Left ventricle myocardium superior (tissue), 1 donor: ENCODE measurements around the gene BIN1. TPM values are rescaled to one million over a fixed set of nuclear protein-coding genes. Genes with fewer than 3 reads are reported as not detected.

Experiments
- ATAC-seq: fragments of 200-7000 bp; cut with Tn5 transposase; one replicate; pipeline ENCODE4 v1.9.1; 2020; ENCODE audit warnings: mild to moderate bottlenecking, moderate library complexity
- DNase-seq: peaks from one replicate; pipeline ENCODE4 v3.0.0-alpha.2; 2020
- intact Hi-C: fragments of 100-400 bp; cut with micrococcal nuclease; formaldehyde crosslinking; loops from one replicate; pipeline ENCODE4 v1.11.0; 2022
- total RNA-seq: library from RNA; stranded (reverse); fragmentation: NEBNext Ultra II Directional; extraction: Animal tissue kit (Norgen Biotek cat#: 25700); gene quantifications from one replicate; pipeline ENCODE4 v1.2.1, GENCODE V29; 2021
- donor health status: DM: no; HTN: yes; CAD: no; lungs with severe emphysema.

BIN1 gene
- total RNA-seq, 1 donor from 2014 or later = 15.0 TPM

- intact Hi-C loops = no loop called here
- DNase-seq (peak; percentile 54), ATAC-seq (no peak)
Measured at GRCh38 chr2:127081826-127082633, 24.9 kb downstream of the BIN1 start.

GRCh38 chr2:127080938-127081755 lies 25.8 kb downstream of the BIN1 start:
- ATAC-seq (no peak), DNase-seq (no peak)
- intact Hi-C loops = no loop called here

- ATAC-seq = peak; percentile 71
- intact Hi-C loops = no loop called here
- peak; percentile 58 for DNase-seq
Measured at GRCh38 chr2:127080226-127080937, 26.6 kb downstream of the BIN1 start.

GRCh38 chr2:127079358-127079920 lies 27.5 kb downstream of the BIN1 start:
- intact Hi-C loops = no loop called here
- no peak for ATAC-seq
- DNase-seq = no peak

GRCh38 chr2:127078666-127079270 lies 28.2 kb downstream of the BIN1 start:
- ATAC-seq (no peak), DNase-seq (no peak)
- intact Hi-C loops = no loop called here

GRCh38 chr2:127078028-127078427 lies 28.9 kb downstream of the BIN1 start:
- DNase-seq = no peak
- no peak for ATAC-seq
- intact Hi-C loops = no loop called here

GRCh38 chr2:127076924-127077323 lies 30.0 kb downstream of the BIN1 start:
- intact Hi-C loops = no loop called here
- ATAC-seq = no peak
- DNase-seq = no peak

GRCh38 chr2:127076290-127076689 lies 30.7 kb downstream of the BIN1 start:
- intact Hi-C loops = no loop called here
- DNase-seq (no peak), ATAC-seq (no peak)

- intact Hi-C loops = no loop called here
- no peak for ATAC-seq
- no peak for DNase-seq
Measured at GRCh38 chr2:127075821-127076220, 31.1 kb downstream of the BIN1 start.

GRCh38 chr2:127074936-127075335 lies 32.0 kb downstream of the BIN1 start:
- intact Hi-C loops = no loop called here
- DNase-seq (no peak), ATAC-seq (no peak)

- DNase-seq (no peak), ATAC-seq (peak; percentile 59)
- intact Hi-C loops = no loop called here
Measured at GRCh38 chr2:127074358-127074757, 32.6 kb downstream of the BIN1 start.

- intact Hi-C loops = no loop called here
- DNase-seq (no peak), ATAC-seq (peak; percentile 32)
Measured at GRCh38 chr2:127072970-127073369, 34.0 kb downstream of the BIN1 start.

- intact Hi-C loops = no loop called here
- DNase-seq (no peak), ATAC-seq (no peak)
Measured at GRCh38 chr2:127072396-127072795, 34.6 kb downstream of the BIN1 start.

- no peak for ATAC-seq
- DNase-seq = no peak
- intact Hi-C loops = no loop called here
Measured at GRCh38 chr2:127071901-127072328, 35.0 kb downstream of the BIN1 start.

- intact Hi-C loops = no loop called here
- ATAC-seq = no peak
- DNase-seq = no peak
Measured at GRCh38 chr2:127070221-127070620, 36.7 kb downstream of the BIN1 start.

GRCh38 chr2:127069536-127069935 lies 37.4 kb downstream of the BIN1 start:
- ATAC-seq = no peak
- intact Hi-C loops = no loop called here

GRCh38 chr2:127069003-127069402 lies 38.0 kb downstream of the BIN1 start:
- no peak for DNase-seq
- intact Hi-C loops = no loop called here
- no peak for ATAC-seq

More at GRCh38 chr2:127069536-127069935, 37.4 kb downstream of the BIN1 start:
- no peak for DNase-seq

GRCh38 chr2:127068351-127068741 lies 38.6 kb downstream of the BIN1 start:
- ATAC-seq (no peak), DNase-seq (no peak)
- intact Hi-C loops = no loop called here
